ENCODE data around the gene CBX4. TPM values are rescaled to one million over a fixed set of nuclear protein-coding genes. Genes with fewer than 3 reads are reported as not detected.

The CBX4 gene
- total and polyA plus RNA-seq, 2 of the 13 experiments (the other 11 are each of a cell fraction or from before 2014, with no cell fraction given), result 25.8 to 50.8 TPM

DNA sequence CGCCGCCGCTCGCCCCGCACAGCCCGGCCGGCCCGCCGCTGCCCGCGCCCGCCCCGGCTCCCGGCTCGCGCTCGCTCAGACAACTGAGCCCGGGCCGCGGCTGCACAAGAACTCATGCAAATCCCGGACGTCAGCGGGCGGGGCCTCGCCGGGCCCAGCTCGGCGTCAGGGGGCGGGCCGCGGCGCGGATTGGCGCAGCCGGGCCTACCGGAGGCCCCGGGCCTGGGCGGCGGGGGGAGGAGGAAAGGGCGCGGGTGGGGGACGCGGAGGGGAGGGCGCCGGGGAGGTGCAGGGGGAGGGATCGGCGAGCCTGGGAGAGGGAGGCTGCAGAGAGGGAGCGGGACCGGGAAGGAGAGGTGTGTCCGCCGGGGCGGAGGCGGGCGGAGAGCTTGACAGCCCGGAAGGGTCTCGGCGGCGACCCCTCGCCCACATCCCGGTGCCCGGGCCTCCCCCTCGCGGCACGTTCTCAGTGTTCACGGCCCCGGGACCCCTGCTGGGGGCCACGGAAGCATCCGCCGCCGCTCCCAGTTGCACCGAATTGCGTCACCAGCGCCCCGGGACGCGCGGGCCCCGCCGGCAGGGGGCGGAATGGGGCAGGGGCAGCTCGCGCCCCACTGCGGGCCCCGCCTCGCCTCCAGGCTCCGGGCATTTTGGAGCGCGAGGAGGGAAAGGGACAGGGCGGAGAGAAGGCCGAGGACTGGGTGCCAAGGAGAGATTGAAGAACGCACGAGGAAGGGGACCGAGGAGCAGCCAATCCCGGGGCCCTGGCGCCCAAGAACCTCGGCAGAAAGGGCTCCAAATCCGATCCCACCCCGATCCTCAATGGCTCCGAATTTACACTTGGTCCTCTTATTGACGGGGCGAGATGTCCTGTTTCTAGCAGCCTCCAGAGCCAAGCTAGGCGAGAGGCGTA, at the start of gene CBX4 (continued):
- TF ChIP-seq, protein P1, sequence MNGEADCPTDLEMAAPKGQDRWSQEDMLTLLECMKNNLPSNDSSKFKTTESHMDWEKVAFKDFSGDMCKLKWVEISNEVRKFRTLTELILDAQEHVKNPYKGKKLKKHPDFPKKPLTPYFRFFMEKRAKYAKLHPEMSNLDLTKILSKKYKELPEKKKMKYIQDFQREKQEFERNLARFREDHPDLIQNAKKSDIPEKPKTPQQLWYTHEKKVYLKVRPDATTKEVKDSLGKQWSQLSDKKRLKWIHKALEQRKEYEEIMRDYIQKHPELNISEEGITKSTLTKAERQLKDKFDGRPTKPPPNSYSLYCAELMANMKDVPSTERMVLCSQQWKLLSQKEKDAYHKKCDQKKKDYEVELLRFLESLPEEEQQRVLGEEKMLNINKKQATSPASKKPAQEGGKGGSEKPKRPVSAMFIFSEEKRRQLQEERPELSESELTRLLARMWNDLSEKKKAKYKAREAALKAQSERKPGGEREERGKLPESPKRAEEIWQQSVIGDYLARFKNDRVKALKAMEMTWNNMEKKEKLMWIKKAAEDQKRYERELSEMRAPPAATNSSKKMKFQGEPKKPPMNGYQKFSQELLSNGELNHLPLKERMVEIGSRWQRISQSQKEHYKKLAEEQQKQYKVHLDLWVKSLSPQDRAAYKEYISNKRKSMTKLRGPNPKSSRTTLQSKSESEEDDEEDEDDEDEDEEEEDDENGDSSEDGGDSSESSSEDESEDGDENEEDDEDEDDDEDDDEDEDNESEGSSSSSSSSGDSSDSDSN (CRISPR knock-in tag; IDR thresholded peaks at IDR 0.05), result peak; percentile 75
- TF ChIP-seq PRDM15 (CRISPR knock-in tag; IDR thresholded peaks at IDR 0.05), result peak; percentile 46; the same call in 1 of the 2 replicates
- TF ChIP-seq ZNF800 (CRISPR knock-in tag; IDR thresholded peaks at IDR 0.05), result peak; percentile 72
- TF ChIP-seq NCOA5 (CRISPR knock-in tag; IDR thresholded peaks at IDR 0.05), result no peak
- peak; percentile 73; the same call in 1 of the 2 replicates for TF ChIP-seq NR0B2 (CRISPR knock-in tag; IDR thresholded peaks at IDR 0.05)
- TF ChIP-seq MYC (CRISPR knock-in tag; IDR thresholded peaks at IDR 0.05; ENCODE audit: borderline replicate concordance), result peak; percentile 75; the same call in 1 of the 2 replicates
- TF ChIP-seq ZNF713 (CRISPR knock-in tag; IDR thresholded peaks at IDR 0.05), result 0 out of 2 replicates have a peak, but pooled peaks have one; percentile 57
- TF ChIP-seq HNRNPH1 (optimal IDR thresholded peaks at IDR 0.05; ENCODE audit: low read depth, low read length), result peak; percentile 56
- TF ChIP-seq ZNF3 (CRISPR knock-in tag; IDR thresholded peaks at IDR 0.05), result no peak
- no peak; the same call in 1 of the 2 replicates for TF ChIP-seq MZF1 (CRISPR knock-in tag; IDR thresholded peaks at IDR 0.05; ENCODE audit: borderline replicate concordance)
- TF ChIP-seq ZNF431 (CRISPR knock-in tag; IDR thresholded peaks at IDR 0.05; ENCODE audit: borderline replicate concordance, low read depth), result peak; percentile 36; the same call in 1 of the 2 replicates
- TF ChIP-seq, protein P2, sequence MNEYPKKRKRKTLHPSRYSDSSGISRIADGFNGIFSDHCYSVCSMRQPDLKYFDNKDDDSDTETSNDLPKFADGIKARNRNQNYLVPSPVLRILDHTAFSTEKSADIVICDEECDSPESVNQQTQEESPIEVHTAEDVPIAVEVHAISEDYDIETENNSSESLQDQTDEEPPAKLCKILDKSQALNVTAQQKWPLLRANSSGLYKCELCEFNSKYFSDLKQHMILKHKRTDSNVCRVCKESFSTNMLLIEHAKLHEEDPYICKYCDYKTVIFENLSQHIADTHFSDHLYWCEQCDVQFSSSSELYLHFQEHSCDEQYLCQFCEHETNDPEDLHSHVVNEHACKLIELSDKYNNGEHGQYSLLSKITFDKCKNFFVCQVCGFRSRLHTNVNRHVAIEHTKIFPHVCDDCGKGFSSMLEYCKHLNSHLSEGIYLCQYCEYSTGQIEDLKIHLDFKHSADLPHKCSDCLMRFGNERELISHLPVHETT (CRISPR knock-in tag; conservative IDR thresholded peaks at IDR 0.05), result peak; percentile 99
- TF ChIP-seq THRA (CRISPR knock-in tag; IDR thresholded peaks at IDR 0.05; ENCODE audit: borderline replicate concordance), result 0 out of 2 replicates have a peak, but pooled peaks have one; percentile 10
- peak; percentile 72 for TF ChIP-seq SALL1 (CRISPR knock-in tag; IDR thresholded peaks at IDR 0.05)
- TF ChIP-seq HHEX (CRISPR knock-in tag; IDR thresholded peaks at IDR 0.05), result no peak
- TF ChIP-seq ZNF20 (CRISPR knock-in tag; IDR thresholded peaks at IDR 0.05), result no peak
